Measurements from ENCODE around the gene EGFR. TPM values are rescaled to one million over a fixed set of nuclear protein-coding genes. Genes with fewer than 3 reads are reported as not detected.

The EGFR gene
- total and polyA plus RNA-seq, 2 donors (not counting 3 experiments of a cell fraction or from before 2014, with no cell fraction given), result 1.5 to 4.1 TPM

GRCh38 chr7:55112056-55112455, 93.2 kb downstream of the EGFR start:
- Histone ChIP-seq H3K9ac (replicated peaks; ENCODE audit: extremely low read depth, insufficient read depth, low read length) (no peak overlapping the region), H3K27ac (ENCODE audit: insufficient read depth, low read depth, low read length) (no peak overlapping the region)
- no TSS peak for BruUV-seq (replicated peaks)

More at GRCh38 chr7:55112056-55112455, 93.2 kb downstream of the EGFR start:
- no peaks in the 10 kb centered on the region for H3K9me3 ChIP-seq (replicated peaks; ENCODE audit: control insufficient read depth, insufficient read depth, low read length)
- no peaks in the 10 kb centered on the region for H3K79me2 ChIP-seq (ENCODE audit: control insufficient read depth, insufficient read depth, low read length)
- FAIRE-seq (no peak), DNase-seq (ENCODE audit: low read depth, low spot score) (no peak)
- H3K9me1 ChIP-seq (replicated peaks; ENCODE audit: control insufficient read depth, extremely low read depth, insufficient read depth, low read length), result no peaks in the 10 kb centered on the region
- no peaks in the 10 kb centered on the region for H3K36me3 ChIP-seq (ENCODE audit: control insufficient read depth in 2 of 2, extremely low read depth in 1 of 2, insufficient read depth in 2 of 2, low read length in 2 of 2)
- H3K4me1 ChIP-seq (ENCODE audit: control insufficient read depth, extremely low read depth, insufficient read depth, low read length), result no peaks in the 10 kb centered on the region
- no peaks in the 10 kb centered on the region for H4K20me1 ChIP-seq (replicated peaks; ENCODE audit: control insufficient read depth, extremely low read depth, insufficient read depth, low read length)
- no peak overlapping the region for H3K4me3 ChIP-seq (replicated peaks in 1 of 3; ENCODE audit: insufficient read depth in 1 of 3, low read depth in 1 of 3, low read length in 3 of 3)
- H3K27me3 ChIP-seq (ENCODE audit: control insufficient read depth in 2 of 2, insufficient read depth in 2 of 2, low read length in 2 of 2), result no peaks in the 10 kb centered on the region
- H3K4me2 ChIP-seq (ENCODE audit: insufficient read depth, low read length), result no peak overlapping the region
- dilution Hi-C loops (cut with MboI; ENCODE audit: extremely low pct_ligation_motif_present, low sequenced_read_pairs), result no loop called here
- no peak overlapping the region for H2AFZ ChIP-seq (ENCODE audit: low read depth, low read length)
- intact Hi-C loops (cut with micrococcal nuclease), result no loop called here
- ChIA-PET CTCF (interaction anchor here (0.6 kb wide), 1 partner anchor 1582 kb away, joined by 3 read pairs; no protein-coding TSS in a partner anchor), POLR2A (no interaction called here)
- TF ChIP-seq GATA2 (IDR thresholded peaks at IDR 0.05; ENCODE audit: insufficient read depth, insufficient read length, low read depth, low read length), result no peak
- no peak for TF ChIP-seq MYC (IDR thresholded peaks at IDR 0.05; ENCODE audit: low read depth, low read length)
- TF ChIP-seq EZH2 (IDR thresholded peaks at IDR 0.05; ENCODE audit: borderline replicate concordance, low read depth, low read length, severe bottlenecking), result no peak
- TF ChIP-seq MAX (IDR thresholded peaks at IDR 0.05; ENCODE audit: insufficient read depth, insufficient read length), result no peak
- no peak for TF ChIP-seq CTCF (IDR thresholded peaks at IDR 0.05; ENCODE audit: extremely low read depth in 1 of 2, insufficient read depth in 1 of 2, low read depth in 1 of 2, low read length in 2 of 2)
- TF ChIP-seq POLR2A (IDR thresholded peaks at IDR 0.05; ENCODE audit: low read depth, low read length), result no peak

Data from endothelial cell of umbilical vein (primary cell).